GM12865 (cell line): ENCODE data around the gene LRRC72.
"Not testable (repeated sequence)": the region's sequence is repeated elsewhere in the genome, so short reads cannot be mapped to it uniquely, and the experiment has no call there.

Experiments used
- DNase-seq: peaks from one replicate; pipeline ENCODE4 v3.0.0; 2010; ENCODE audit warnings: low read depth
- H3K4me3 ChIP-seq: 2 replicates; pipeline ENCODE4 v1.5.1; 2011; ENCODE audit warnings: mild to moderate bottlenecking, low read depth, low read length, control low read depth
- CTCF ChIP-seq: IDR thresholded peaks from 2 replicates; pipeline ENCODE4 v1.5.1; 2011; ENCODE audit warnings: low read length, control low read depth, low read depth, inconsistent platforms; ENCODE audit not compliant: insufficient read depth; ENCODE audit errors: missing control alignments

LRRC72 gene

GRCh38 chr7:16594676-16595075 lies 68.1 kb downstream of the LRRC72 start:
- H3K4me3 ChIP-seq, result no peak overlapping the region
- no peak for TF ChIP-seq CTCF
- DNase-seq, result no peak

GRCh38 chr7:16595596-16595995 lies 69.0 kb downstream of the LRRC72 start:
- DNase-seq, H3K4me3 ChIP-seq: not testable (repeated sequence)

- no peak for DNase-seq
- TF ChIP-seq CTCF, result no peak
- no peak overlapping the region for H3K4me3 ChIP-seq
Observed at GRCh38 chr7:16598015-16598414, 71.4 kb downstream of the LRRC72 start.

- H3K4me3 ChIP-seq, result no peak overlapping the region
- no peak for DNase-seq
- TF ChIP-seq CTCF, result no peak
Observed at GRCh38 chr7:16599860-16600259, 73.2 kb downstream of the LRRC72 start.

GRCh38 chr7:16603633-16604032 lies 77.0 kb downstream of the LRRC72 start:
- H3K4me3 ChIP-seq, result no peak overlapping the region
- TF ChIP-seq CTCF, result no peak
- no peak for DNase-seq

- DNase-seq, result no peak
- no peak overlapping the region for H3K4me3 ChIP-seq
- peak; percentile 1 for TF ChIP-seq CTCF
Observed at GRCh38 chr7:16604054-16604453, 77.4 kb downstream of the LRRC72 start.

GRCh38 chr7:16606704-16607103 lies 80.1 kb downstream of the LRRC72 start:
- H3K4me3 ChIP-seq, result no peak overlapping the region
- DNase-seq, result peak; percentile 12
- no peak for TF ChIP-seq CTCF
